ENCODE data around the gene ARHGAP29.

- TF ChIP-seq, protein P1, sequence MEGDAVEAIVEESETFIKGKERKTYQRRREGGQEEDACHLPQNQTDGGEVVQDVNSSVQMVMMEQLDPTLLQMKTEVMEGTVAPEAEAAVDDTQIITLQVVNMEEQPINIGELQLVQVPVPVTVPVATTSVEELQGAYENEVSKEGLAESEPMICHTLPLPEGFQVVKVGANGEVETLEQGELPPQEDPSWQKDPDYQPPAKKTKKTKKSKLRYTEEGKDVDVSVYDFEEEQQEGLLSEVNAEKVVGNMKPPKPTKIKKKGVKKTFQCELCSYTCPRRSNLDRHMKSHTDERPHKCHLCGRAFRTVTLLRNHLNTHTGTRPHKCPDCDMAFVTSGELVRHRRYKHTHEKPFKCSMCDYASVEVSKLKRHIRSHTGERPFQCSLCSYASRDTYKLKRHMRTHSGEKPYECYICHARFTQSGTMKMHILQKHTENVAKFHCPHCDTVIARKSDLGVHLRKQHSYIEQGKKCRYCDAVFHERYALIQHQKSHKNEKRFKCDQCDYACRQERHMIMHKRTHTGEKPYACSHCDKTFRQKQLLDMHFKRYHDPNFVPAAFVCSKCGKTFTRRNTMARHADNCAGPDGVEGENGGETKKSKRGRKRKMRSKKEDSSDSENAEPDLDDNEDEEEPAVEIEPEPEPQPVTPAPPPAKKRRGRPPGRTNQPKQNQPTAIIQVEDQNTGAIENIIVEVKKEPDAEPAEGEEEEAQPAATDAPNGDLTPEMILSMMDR (IDR thresholded peaks at IDR 0.05): no peak
- TF ChIP-seq POLR2A (IDR thresholded peaks at IDR 0.05): no peak
Observed at GRCh38 chr1:94122201-94122970, 115.0 kb downstream of the ARHGAP29 start.
